Panc1 (cell line): ENCODE results near the gene RYR3. TPM values are rescaled to one million over a fixed set of nuclear protein-coding genes. Genes with fewer than 3 reads are reported as not detected.

Experiments
- ATAC-seq: fragments of 200-7000 bp; cut with Tn5 transposase; 2 replicates; pipeline ENCODE4 v1.9.1; 2020; ENCODE audit warnings: mild to moderate bottlenecking, moderate library complexity
- BruUV-seq: library from RNA; stranded (reverse); fragments of 400-500 nt; replicated peaks from 2 replicates; lab custom pipeline; 2021; lab: Mats Ljungman, UMichigan
- CTCF ChIA-PET: fragments of 300-600 bp; sonication (Branson Sonifier 250); formaldehyde crosslinking; loops from one replicate; lab custom pipeline; 2022; ENCODE audit warnings: antibody characterized with exemption; lab: Charles Lee
- POLR2A ChIA-PET: fragments of 300-600 bp; sonication (Branson Sonifier 250); formaldehyde crosslinking; loops from one replicate; lab custom pipeline; 2022; ENCODE audit warnings: antibody characterized with exemption; lab: Charles Lee
- DNase-seq: peaks from one replicate; pipeline ENCODE4 v3.0.0-alpha.2; 2010; ENCODE audit warnings: low read depth, low spot score
- H3K27ac ChIP-seq: 2 replicates; pipeline ENCODE4 v1.5.1; 2011; ENCODE audit warnings: mild to moderate bottlenecking, low read length, inconsistent platforms
- H3K27me3 ChIP-seq: fragments of 200-500 bp; sonication (Bioruptor generic); 2 replicates; pipeline ENCODE4 v1.6.0; 2014; ENCODE audit warnings: low read length, inconsistent platforms; ENCODE audit not compliant: control insufficient read depth, insufficient read depth
- H3K36me3 ChIP-seq: fragments of 200-500 bp; sonication (Bioruptor generic); 2 replicates; pipeline ENCODE4 v1.5.1; 2014; ENCODE audit warnings: inconsistent platforms, mild to moderate bottlenecking, low read length, moderate library complexity; ENCODE audit not compliant: control insufficient read depth, insufficient read depth
- H3K4me1 ChIP-seq: 2 replicates; pipeline ENCODE4 v1.5.1; 2011; ENCODE audit warnings: inconsistent platforms, mild to moderate bottlenecking, low read length, moderate library complexity; ENCODE audit not compliant: control insufficient read depth, insufficient read depth
- H3K4me3 ChIP-seq, 2 experiments: 2 replicates each; pipeline ENCODE4 v1.5.1; 2011 to 2012; ENCODE audit warnings: low read depth in 2 of 2, low read length in 2 of 2, mild to moderate bottlenecking in 2 of 2, inconsistent platforms in 1 of 2, moderate library complexity in 1 of 2
- H3K9me3 ChIP-seq: fragments of 200-500 bp; sonication (Bioruptor generic); 2 replicates; pipeline ENCODE4 v1.5.1; 2014; ENCODE audit warnings: low read depth, mild to moderate bottlenecking, inconsistent platforms, low read length, moderate library complexity; ENCODE audit not compliant: control insufficient read depth, insufficient read depth
- CTCF ChIP-seq: fragments of 450-650 bp; IDR thresholded peaks from 2 replicates; pipeline ENCODE4 v1.5.1; 2017; ENCODE audit warnings: mild to moderate bottlenecking
- POLR2AphosphoS5 ChIP-seq: IDR thresholded peaks from 2 replicates; pipeline ENCODE4 v1.6.1; 2012; ENCODE audit warnings: mild to moderate bottlenecking, low read depth, low read length, moderate library complexity
- REST ChIP-seq, 2 experiments: IDR thresholded peaks; 2 replicates each; pipeline ENCODE4 v1.6.1; 2011 to 2012; ENCODE audit warnings: low read depth in 2 of 2, control low read depth in 1 of 2, low read length in 1 of 2, mild to moderate bottlenecking in 1 of 2, moderate library complexity in 1 of 2; ENCODE audit not compliant: insufficient read depth in 1 of 2
- SIN3A ChIP-seq: IDR thresholded peaks from 2 replicates; pipeline ENCODE4 v1.6.1; 2012; ENCODE audit warnings: low read depth, mild to moderate bottlenecking, low read length, moderate library complexity, borderline replicate concordance; ENCODE audit not compliant: insufficient read depth
- TCF7L2 ChIP-seq: IDR thresholded peaks from 2 replicates; pipeline ENCODE4 v1.6.1; 2011; ENCODE audit warnings: mild to moderate bottlenecking, low read depth, low read length, inconsistent platforms
- in situ Hi-C: cut with HindIII; loops from 2 replicates; pipeline ENCODE4 v1.10.0; 2016; ENCODE audit warnings: low sequenced_read_pairs, low pct_unique_long_range_greater_than_20kb
- intact Hi-C: fragments of 100-400 bp; cut with micrococcal nuclease; formaldehyde crosslinking; loops from one replicate; pipeline ENCODE4 v1.10.0; 2022; ENCODE audit not compliant: unreplicated experiment
- total RNA-seq: library from RNA; stranded (reverse); gene quantifications from one replicate; pipeline ENCODE4 v1.2.1, GENCODE V29; 2021; ENCODE audit not compliant: unreplicated experiment

The RYR3 gene
- total RNA-seq, 1 experiment from 2014 or later = not detected

GRCh38 chr15:33830351-33830750 lies 519.6 kb downstream of the RYR3 start:
- Histone ChIP-seq H3K9me3 (no peaks in the 10 kb centered on the region), H3K27ac (no peak overlapping the region), H3K27me3 (no peaks in the 10 kb centered on the region), H3K4me3 (no peak overlapping the region), H3K4me1 (no peaks in the 10 kb centered on the region), H3K36me3 (no peaks in the 10 kb centered on the region)
- POLR2A ChIA-PET = no interaction called here
- in situ Hi-C loops (no loop called here), intact Hi-C loops (no loop called here)
- no TSS peak for BruUV-seq
- CTCF ChIA-PET = no interaction called here
- ATAC-seq = no peak
- DNase-seq = no peak
- TF ChIP-seq SIN3A (no peak), TCF7L2 (no peak), REST (IDR thresholded peaks at IDR 0.05; ENCODE audit: insufficient read depth in 1 of 2, low read depth in 2 of 2, low read length in 1 of 2) (no peak), POLR2AphosphoS5 (no peak), CTCF (no peak)

GRCh38 chr15:33831646-33832045 lies 520.9 kb downstream of the RYR3 start:
- DNase-seq (no peak), ATAC-seq (no peak)
- Histone ChIP-seq H3K36me3 (no peaks in the 10 kb centered on the region), H3K4me3 (no peak overlapping the region), H3K27me3 (no peaks in the 10 kb centered on the region), H3K27ac (no peak overlapping the region), H3K4me1 (no peaks in the 10 kb centered on the region), H3K9me3 (no peaks in the 10 kb centered on the region)
- ChIA-PET POLR2A (no interaction called here), CTCF (interaction anchor here (0.6 kb wide), 1 partner anchor 423 kb away, joined by 3 read pairs; no protein-coding TSS in a partner anchor)
- no TSS peak for BruUV-seq
- intact Hi-C loops = no loop called here
- TF ChIP-seq TCF7L2 = no peak
- no peak for TF ChIP-seq REST (IDR thresholded peaks at IDR 0.05; ENCODE audit: insufficient read depth in 1 of 2, low read depth in 2 of 2, low read length in 1 of 2)
- TF ChIP-seq SIN3A = no peak
- no peak for TF ChIP-seq POLR2AphosphoS5
- TF ChIP-seq CTCF = no peak
- in situ Hi-C loops = no loop called here
